ENCODE results near the gene ZMIZ1. TPM values are rescaled to one million over a fixed set of nuclear protein-coding genes. Genes with fewer than 3 reads are reported as not detected.

ZMIZ1 gene
- polyA plus RNA-seq, 1 experiment = 7.6 TPM

GRCh38 chr10:79081353-79082034 lies 12.7 kb downstream of the ZMIZ1 start:
- CTCF ChIA-PET = no interaction called here

GRCh38 chr10:79082035-79082373 lies 13.2 kb downstream of the ZMIZ1 start:
- no peaks in the 10 kb centered on the region for H3K27me3 ChIP-seq (ENCODE audit: control insufficient read depth, insufficient read depth, low read length)
- POLR2A ChIA-PET = no interaction called here
- no peak for TF ChIP-seq CTCF (IDR thresholded peaks at IDR 0.05; ENCODE audit: low read depth, low read length)
- no peak overlapping the region for H3K4me3 ChIP-seq (ENCODE audit: low read depth, low read length)
- CTCF ChIA-PET = no interaction called here
- H3K27ac ChIP-seq (ENCODE audit: low read depth, low read length) = peak overlapping the region; percentile 97
- no peaks in the 10 kb centered on the region; the same call in 1 of the 2 replicates for H3K9me3 ChIP-seq (ENCODE audit: control insufficient read depth, insufficient read depth, low read length)
- DNase-seq (ENCODE audit: low read depth, low spot score) = no peak

More at GRCh38 chr10:79081353-79082034, 12.7 kb downstream of the ZMIZ1 start:
- H3K9me3 ChIP-seq (ENCODE audit: control insufficient read depth, insufficient read depth, low read length) = no peaks in the 10 kb centered on the region; the same call in 1 of the 2 replicates
- peak overlapping the region; percentile 97 for H3K27ac ChIP-seq (ENCODE audit: low read depth, low read length)
- H3K4me3 ChIP-seq (ENCODE audit: low read depth, low read length) = no peak overlapping the region
- no peak for TF ChIP-seq CTCF (IDR thresholded peaks at IDR 0.05; ENCODE audit: low read depth, low read length)
- peak; percentile 80 for DNase-seq (ENCODE audit: low read depth, low spot score)
- no peaks in the 10 kb centered on the region for H3K27me3 ChIP-seq (ENCODE audit: control insufficient read depth, insufficient read depth, low read length)
- POLR2A ChIA-PET = no interaction called here

DNA sequence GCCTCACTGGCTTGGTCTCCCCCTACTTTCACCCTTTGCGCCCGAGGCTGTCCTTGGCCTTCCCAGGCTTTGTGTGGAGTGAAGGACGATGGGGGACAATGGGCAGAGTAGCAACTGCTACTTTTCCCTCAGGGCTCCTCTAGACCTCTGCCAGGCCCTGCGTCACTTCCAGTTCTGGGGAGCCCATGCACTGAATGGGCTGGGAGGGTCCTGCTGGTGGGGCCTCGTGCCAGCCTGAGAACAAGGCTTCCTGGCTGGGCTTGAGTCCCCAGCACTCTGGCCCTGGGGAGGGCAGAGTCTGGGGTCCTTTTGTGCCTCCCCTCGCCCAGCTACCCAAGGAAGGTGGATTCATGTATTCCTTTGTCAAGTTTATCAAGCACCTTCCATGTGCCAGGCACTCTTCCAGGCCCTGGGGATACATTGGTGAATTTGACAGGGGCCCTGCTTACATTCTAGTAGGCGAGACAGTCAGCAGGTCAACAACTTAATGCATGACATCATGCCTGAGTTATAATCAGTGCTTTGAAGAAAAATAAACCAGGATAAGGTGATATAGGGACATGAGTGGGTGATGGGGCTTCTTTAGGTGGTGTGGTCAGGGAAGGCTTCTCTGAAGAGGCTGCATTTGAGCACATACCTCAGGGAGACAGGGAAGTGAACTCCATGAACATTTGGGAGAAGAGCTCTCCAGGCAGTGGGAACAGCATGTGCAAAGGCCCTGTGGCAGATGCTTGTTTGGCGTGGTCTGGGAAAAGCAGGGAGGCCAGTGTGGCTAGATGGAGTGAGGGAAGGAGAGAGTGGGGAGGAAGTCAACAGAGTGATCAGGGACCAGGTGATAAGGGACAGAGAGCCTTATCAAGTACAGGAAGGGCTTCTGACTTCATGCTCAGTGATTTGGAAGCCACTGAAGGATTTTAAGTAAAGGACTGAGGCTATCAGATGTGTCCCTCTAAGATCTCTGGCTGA lies 14.1 kb downstream of the ZMIZ1 start:
- no peak overlapping the region for H3K4me3 ChIP-seq (ENCODE audit: low read depth, low read length)
- no peak for TF ChIP-seq CTCF (IDR thresholded peaks at IDR 0.05; ENCODE audit: low read depth, low read length)
- ChIA-PET POLR2A (no interaction called here), CTCF (no interaction called here)
- H3K27me3 ChIP-seq (ENCODE audit: control insufficient read depth, insufficient read depth, low read length) = no peaks in the 10 kb centered on the region
- H3K9me3 ChIP-seq (ENCODE audit: control insufficient read depth, insufficient read depth, low read length) = no peaks in the 10 kb centered on the region; the same call in 1 of the 2 replicates
- peak overlapping the region; percentile 97 for H3K27ac ChIP-seq (ENCODE audit: low read depth, low read length)
- DNase-seq (ENCODE audit: low read depth, low spot score) = no peak

DNA sequence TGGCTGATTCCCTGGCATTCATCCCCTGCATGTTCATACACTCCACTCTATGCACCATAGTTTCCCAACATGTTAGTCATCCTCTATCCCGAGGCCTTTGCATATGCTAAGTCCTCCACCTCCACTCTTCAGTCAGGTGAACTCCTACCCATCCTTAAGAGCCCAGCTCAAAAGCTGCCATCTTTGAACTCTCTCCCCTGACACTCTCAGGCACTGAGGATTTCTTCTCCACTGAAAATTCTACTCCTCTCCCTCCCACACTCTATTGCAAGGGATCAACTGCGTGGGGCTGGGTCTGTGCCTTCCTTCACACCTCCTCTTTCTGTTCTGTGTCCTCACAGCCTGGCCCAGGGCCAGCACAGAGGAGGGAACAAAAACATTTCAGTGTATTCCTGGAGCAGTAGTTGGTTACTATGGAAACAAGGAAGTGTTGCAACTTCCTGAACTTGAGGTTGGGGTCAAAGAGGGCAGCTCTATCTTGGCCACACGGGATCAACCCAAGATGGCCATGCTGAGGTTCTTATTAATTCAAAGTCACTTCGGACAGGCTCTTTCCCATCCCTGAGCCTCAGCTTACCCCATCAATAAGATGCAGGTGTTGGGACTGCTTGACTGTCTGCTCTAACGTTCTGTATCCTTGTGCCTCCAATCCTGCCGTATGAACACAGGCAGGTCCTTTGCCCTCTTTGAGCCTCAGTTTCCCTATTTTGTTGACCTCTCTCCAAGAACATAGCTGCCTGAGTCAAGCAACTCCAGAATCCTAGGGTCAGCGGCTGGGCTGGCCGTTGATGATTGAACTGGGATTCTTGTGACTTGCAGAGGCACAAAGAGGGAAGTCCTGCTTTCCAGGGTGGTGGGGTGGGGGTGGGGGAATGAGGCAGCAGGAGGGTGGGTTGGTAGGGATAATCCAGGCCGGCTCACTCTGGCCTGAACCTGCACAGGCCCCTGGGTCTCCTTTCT lies 15.5 kb downstream of the ZMIZ1 start:
- H3K27ac ChIP-seq (ENCODE audit: low read depth, low read length) = peak overlapping the region; percentile 77

More for the DNA sequence above, 15.5 kb downstream of the ZMIZ1 start:
- no peaks in the 10 kb centered on the region for H3K27me3 ChIP-seq (ENCODE audit: control insufficient read depth, insufficient read depth, low read length)
- ChIA-PET POLR2A (no interaction called here), CTCF (no interaction called here)
- H3K9me3 ChIP-seq (ENCODE audit: control insufficient read depth, insufficient read depth, low read length) = no peaks in the 10 kb centered on the region; the same call in 1 of the 2 replicates
- DNase-seq (ENCODE audit: low read depth, low spot score) = no peak
- TF ChIP-seq CTCF (IDR thresholded peaks at IDR 0.05; ENCODE audit: low read depth, low read length) = no peak
- H3K4me3 ChIP-seq (ENCODE audit: low read depth, low read length) = no peak overlapping the region
